IPS DF 6.9 (cell line): Measurements from ENCODE around the gene IKZF5.

Experiments used
- DNase-seq: peaks from one replicate; pipeline ENCODE4 v3.0.0-alpha.2; 2013; ENCODE audit warnings: low read depth, low spot score
- H3K27ac ChIP-seq: one replicate; pipeline ENCODE4 v1.5.1; 2013; ENCODE audit warnings: low read length, control low read depth
- H3K27me3 ChIP-seq: 2 replicates; pipeline ENCODE4 v1.6.1; 2013; ENCODE audit warnings: mild to moderate bottlenecking, low read length; ENCODE audit not compliant: control insufficient read depth, insufficient read depth
- H3K36me3 ChIP-seq: 2 replicates; pipeline ENCODE4 v1.6.1; 2013; ENCODE audit warnings: low read length; ENCODE audit not compliant: control insufficient read depth, insufficient read depth
- H3K4me1 ChIP-seq: 2 replicates; pipeline ENCODE4 v1.6.1; 2013; ENCODE audit warnings: low read length; ENCODE audit not compliant: control insufficient read depth, insufficient read depth
- H3K4me3 ChIP-seq: 2 replicates; pipeline ENCODE4 v1.5.1; 2013; ENCODE audit warnings: mild to moderate bottlenecking, low read length
- H3K9me3 ChIP-seq: 2 replicates; pipeline ENCODE4 v1.6.1; 2013; ENCODE audit warnings: low read length, inconsistent platforms; ENCODE audit not compliant: control insufficient read depth, insufficient read depth
- WGBS: extraction: QIAGEN DNeasy Blood & Tissue Kit; methylation state at CpG from one replicate; pipeline ENCODE4 v1.1.7; 2013; ENCODE audit warnings: mixed read lengths, missing lambda C conversion rate; ENCODE audit not compliant: insufficient read length, insufficient coverage; 5-methylcytosine and 5-hydroxymethylcytosine counted together

The IKZF5 gene

GRCh38 chr10:123008355-123009104 is at the start of gene IKZF5, which contains the start of gene ACADSB:
TSS of gene IKZF5 (minus strand) at chr10:123008795. CDS start at chr10:122998625, 10,170 bp downstream.
TSS of gene ACADSB (plus strand) at chr10:123009006. CDS start at chr10:123009030, 24 bp downstream.
- no CpG with 5 or more reads among the region's 68 CpGs for WGBS

GRCh38 chr10:123057968-123058367 is 49.4 kb upstream of the IKZF5 start:
- Histone ChIP-seq H3K4me3 (no peak overlapping the region), H3K4me1 (no peaks in the 10 kb centered on the region), H3K36me3 (no peaks in the 10 kb centered on the region), H3K27me3 (no peaks in the 10 kb centered on the region), H3K9me3 (no peaks in the 10 kb centered on the region), H3K27ac (no peak overlapping the region)
- 100% methylated on average over 1 of the region's 3 CpGs for WGBS
- DNase-seq = no peak

More at GRCh38 chr10:123008355-123009104, at the start of gene IKZF5, which contains the start of gene ACADSB:
- Histone ChIP-seq H3K36me3 (no peaks in the 10 kb centered on the region), H3K27ac (no peak within 1 kb of the TSS), H3K27me3 (peaks cover 11% of the 10 kb centered on the region; the same call in 1 of the 2 replicates), H3K4me1 (no peaks in the 10 kb centered on the region), H3K9me3 (no peaks in the 10 kb centered on the region), H3K4me3 (peak within 1 kb of the TSS; percentile 93)
- DNase-seq = peak; percentile 78

- DNase-seq = no peak
- Histone ChIP-seq H3K27ac (no peak overlapping the region), H3K9me3 (no peaks in the 10 kb centered on the region), H3K4me3 (no peak overlapping the region), H3K36me3 (no peaks in the 10 kb centered on the region), H3K4me1 (no peaks in the 10 kb centered on the region), H3K27me3 (no peaks in the 10 kb centered on the region)
- no CpG with 5 or more reads among the region's 4 CpGs for WGBS
Observed at GRCh38 chr10:123045961-123046731, 37.6 kb upstream of the IKZF5 start.

- no peak for DNase-seq
- no peaks in the 10 kb centered on the region for H3K36me3 ChIP-seq
- H3K4me3 ChIP-seq = no peak overlapping the region
- H3K27me3 ChIP-seq = no peaks in the 10 kb centered on the region
- H3K27ac ChIP-seq = no peak overlapping the region
- no peaks in the 10 kb centered on the region for H3K4me1 ChIP-seq
- WGBS = no CpG with 5 or more reads among the region's 2 CpGs
- no peaks in the 10 kb centered on the region for H3K9me3 ChIP-seq
Observed at GRCh38 chr10:123044391-123044790, 35.8 kb upstream of the IKZF5 start.

- Histone ChIP-seq H3K27me3 (no peaks in the 10 kb centered on the region), H3K36me3 (no peaks in the 10 kb centered on the region), H3K4me3 (no peak overlapping the region), H3K9me3 (no peaks in the 10 kb centered on the region), H3K4me1 (no peaks in the 10 kb centered on the region), H3K27ac (no peak overlapping the region)
- DNase-seq = peak; percentile 64
- WGBS = no CpG with 5 or more reads among the region's 5 CpGs
Observed at GRCh38 chr10:123043409-123043925, 34.9 kb upstream of the IKZF5 start.

- Histone ChIP-seq H3K27ac (no peak overlapping the region), H3K36me3 (no peaks in the 10 kb centered on the region), H3K4me1 (no peaks in the 10 kb centered on the region), H3K27me3 (no peaks in the 10 kb centered on the region), H3K4me3 (no peak overlapping the region), H3K9me3 (no peaks in the 10 kb centered on the region)
- DNase-seq = no peak
- WGBS = no CpG with 5 or more reads among the region's 12 CpGs
Observed at GRCh38 chr10:123042708-123043408, 34.3 kb upstream of the IKZF5 start.

GRCh38 chr10:123039632-123039930 is 31.0 kb upstream of the IKZF5 start:
- Histone ChIP-seq H3K4me3 (no peak overlapping the region), H3K4me1 (no peaks in the 10 kb centered on the region), H3K27ac (no peak overlapping the region), H3K9me3 (no peaks in the 10 kb centered on the region), H3K36me3 (no peaks in the 10 kb centered on the region), H3K27me3 (no peaks in the 10 kb centered on the region)
- no peak for DNase-seq

- no CpG with 5 or more reads among the region's 18 CpGs for WGBS
- Histone ChIP-seq H3K9me3 (no peaks in the 10 kb centered on the region), H3K4me3 (no peak overlapping the region), H3K36me3 (no peaks in the 10 kb centered on the region), H3K27ac (no peak overlapping the region), H3K27me3 (no peaks in the 10 kb centered on the region), H3K4me1 (no peaks in the 10 kb centered on the region)
- DNase-seq = no peak
Observed at GRCh38 chr10:123038782-123039631, 30.4 kb upstream of the IKZF5 start.

GRCh38 chr10:123035467-123036086 is 27.0 kb upstream of the IKZF5 start:
- Histone ChIP-seq H3K4me3 (no peak overlapping the region), H3K27me3 (no peaks in the 10 kb centered on the region), H3K4me1 (no peaks in the 10 kb centered on the region), H3K36me3 (no peaks in the 10 kb centered on the region), H3K9me3 (no peaks in the 10 kb centered on the region), H3K27ac (no peak overlapping the region)
- no peak for DNase-seq
- WGBS = no CpG with 5 or more reads among the region's 8 CpGs
